Adrenal gland (tissue), 5 donors: Measurements from ENCODE around the gene RAD51B.

Experiments used
- CTCF ChIP-seq, 6 experiments: fragments of 450-650 bp in 4 of 6; fragments of 200-600 bp in 2 of 6; sonication (generic) in 1 of 6; IDR thresholded peaks; 1 replicate in 5 of 6; 2 replicates in 1 of 6; pipeline versions ENCODE4 v1.5.1 to v1.8.0; 2016 to 2021; ENCODE audit warnings: antibody characterized with exemption in 6 of 6, mild to moderate bottlenecking in 2 of 6, moderate library complexity in 1 of 6
- POLR2A ChIP-seq, 2 donors: fragments of 450-650 bp; IDR thresholded peaks; one replicate each; pipeline ENCODE4 v1.6.1; 2017; ENCODE audit warnings: antibody characterized with exemption in 2 of 2, mild to moderate bottlenecking in 2 of 2, moderate library complexity in 1 of 2
- donor health status: DM: no; HTN: no; CAD: no.

- TF ChIP-seq POLR2A (IDR thresholded peaks at IDR 0.05) (no peak), CTCF (IDR thresholded peaks at IDR 0.05) (no peak)
Observed at GRCh38 chr14:68682166-68683103, 862.9 kb downstream of the RAD51B start.
